CD4-positive, alpha-beta T cell treated with Interleukin-15 for 4 hours (primary cell): Measurements from ENCODE around the gene ACSF3.
"Not testable (repeated sequence)": the region's sequence is repeated elsewhere in the genome, so short reads cannot be mapped to it uniquely, and the experiment has no call there.

Experiments
- DNase-seq: peaks from one replicate; pipeline ENCODE4 v3.0.0-alpha.2; 2020; ENCODE audit warnings: low spot score

The ACSF3 gene

DNA sequence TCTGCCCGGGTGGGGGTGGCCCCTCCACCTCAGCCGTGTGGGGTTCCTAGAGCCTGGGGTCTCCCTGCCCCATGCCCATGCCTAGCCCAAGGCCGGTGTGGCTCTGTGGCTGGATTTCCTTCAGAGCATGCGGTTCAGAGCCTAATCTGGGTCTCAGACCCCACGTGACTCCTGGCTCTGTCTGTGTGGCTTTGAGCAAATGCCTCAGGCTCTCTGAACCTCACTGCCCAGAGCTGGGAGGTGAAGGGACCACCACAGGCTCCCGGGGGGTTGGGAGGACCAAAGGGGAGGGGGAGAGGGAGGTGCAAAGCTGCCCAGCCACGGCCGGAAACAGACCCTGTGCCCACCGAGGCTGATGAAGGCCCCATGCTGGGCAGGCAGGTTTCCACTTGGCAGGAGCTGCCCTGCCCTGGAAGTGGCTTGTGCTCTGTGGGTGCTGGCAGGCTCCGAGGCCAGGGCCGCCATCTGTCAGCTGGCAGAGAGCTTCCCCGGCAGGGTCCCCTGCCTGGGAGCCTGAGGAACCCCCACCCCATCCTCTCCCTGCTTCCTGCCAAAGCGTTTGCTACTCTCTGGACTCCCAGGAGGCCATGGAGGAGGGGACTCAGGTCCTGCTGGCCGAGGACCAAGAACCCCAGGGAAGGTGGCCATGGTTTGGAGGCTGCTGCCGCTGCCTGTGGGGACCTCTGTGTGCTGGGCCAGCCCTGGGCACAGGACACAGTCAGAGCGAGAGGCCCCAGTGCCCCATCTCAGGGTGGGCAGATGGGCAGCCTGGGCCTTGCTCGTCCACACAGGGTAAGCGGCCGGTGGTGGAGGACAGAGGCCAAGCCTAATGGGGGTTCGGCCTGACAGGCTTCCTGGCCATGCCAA is 81.9 kb downstream of the ACSF3 start:
- no peak for DNase-seq

GRCh38 chr16:89176147-89176690 is 82.6 kb downstream of the ACSF3 start:
- DNase-seq: no peak

DNA sequence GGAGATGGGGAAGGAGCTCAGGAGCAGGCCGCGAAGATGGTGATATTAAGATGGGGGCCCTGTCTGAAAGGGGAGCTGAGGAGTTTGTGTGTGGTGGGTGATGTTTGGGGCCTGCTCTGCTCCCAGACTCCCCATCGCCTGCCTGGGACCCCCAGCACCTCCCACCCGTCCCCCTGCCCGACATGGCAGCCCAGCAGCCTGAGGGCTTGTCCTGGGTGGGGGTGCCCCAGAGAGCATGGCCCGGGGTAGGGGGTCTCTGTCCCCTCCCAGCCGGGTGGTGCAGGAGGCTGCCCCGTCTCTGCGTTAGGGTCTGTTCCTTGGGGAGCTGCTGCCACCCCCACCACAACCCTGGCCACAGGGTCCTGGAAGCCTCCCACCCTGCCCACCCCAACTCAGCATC is 83.1 kb downstream of the ACSF3 start:
- DNase-seq: no peak

GRCh38 chr16:89177501-89177900 is 83.8 kb downstream of the ACSF3 start:
- DNase-seq: no peak

DNA sequence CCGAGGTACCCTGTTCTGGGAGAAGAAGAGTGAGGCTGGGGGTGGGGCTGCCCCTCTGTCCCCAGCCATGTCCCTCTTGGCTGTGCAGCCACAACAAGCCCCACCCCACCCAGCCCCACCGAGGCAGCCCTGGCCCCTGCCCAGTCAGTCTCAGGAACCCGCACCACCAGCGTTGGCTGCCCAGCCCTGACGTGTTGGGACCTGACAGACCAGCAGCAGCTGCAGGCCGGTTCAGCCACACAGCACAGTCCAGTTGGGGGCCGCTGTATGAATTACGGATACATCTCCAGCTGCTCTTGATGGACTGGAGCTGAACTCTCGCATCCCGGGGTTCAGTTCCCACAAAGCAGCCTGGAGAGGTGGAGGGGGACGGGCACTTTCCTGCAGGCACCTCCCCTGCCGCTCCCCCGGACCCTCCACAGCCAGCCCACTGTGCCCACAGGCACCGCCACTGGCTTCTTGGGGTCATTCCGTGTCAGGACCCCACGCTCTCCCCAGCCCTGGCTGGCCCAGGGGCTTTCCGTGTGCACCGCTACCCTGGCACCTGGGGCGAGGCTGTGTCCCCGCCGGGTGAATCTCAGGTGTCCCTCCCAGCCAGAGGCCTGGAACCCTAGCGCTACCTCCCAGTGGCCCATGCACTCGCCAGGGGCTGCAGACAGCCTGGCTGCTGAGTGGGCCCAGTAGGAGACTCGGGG is 84.9 kb downstream of the ACSF3 start:
- no peak for DNase-seq

DNA sequence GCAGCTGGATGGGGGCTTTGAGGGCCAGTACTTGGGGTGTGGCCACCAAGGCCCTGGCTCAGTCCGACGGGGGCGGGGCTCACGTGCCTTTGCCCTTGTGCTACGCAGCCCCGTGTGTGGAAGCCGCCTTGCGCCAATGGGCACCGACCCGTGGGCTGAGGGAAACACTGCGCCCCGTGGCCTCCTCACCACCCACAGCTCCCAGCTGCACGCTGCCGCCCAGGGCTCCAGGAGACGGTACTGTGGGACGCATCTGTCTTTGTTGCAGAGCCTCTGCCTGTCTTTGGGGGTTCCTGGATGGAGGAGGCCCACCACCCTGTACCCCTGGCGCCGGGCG is 85.5 kb downstream of the ACSF3 start:
- DNase-seq: no peak

DNA sequence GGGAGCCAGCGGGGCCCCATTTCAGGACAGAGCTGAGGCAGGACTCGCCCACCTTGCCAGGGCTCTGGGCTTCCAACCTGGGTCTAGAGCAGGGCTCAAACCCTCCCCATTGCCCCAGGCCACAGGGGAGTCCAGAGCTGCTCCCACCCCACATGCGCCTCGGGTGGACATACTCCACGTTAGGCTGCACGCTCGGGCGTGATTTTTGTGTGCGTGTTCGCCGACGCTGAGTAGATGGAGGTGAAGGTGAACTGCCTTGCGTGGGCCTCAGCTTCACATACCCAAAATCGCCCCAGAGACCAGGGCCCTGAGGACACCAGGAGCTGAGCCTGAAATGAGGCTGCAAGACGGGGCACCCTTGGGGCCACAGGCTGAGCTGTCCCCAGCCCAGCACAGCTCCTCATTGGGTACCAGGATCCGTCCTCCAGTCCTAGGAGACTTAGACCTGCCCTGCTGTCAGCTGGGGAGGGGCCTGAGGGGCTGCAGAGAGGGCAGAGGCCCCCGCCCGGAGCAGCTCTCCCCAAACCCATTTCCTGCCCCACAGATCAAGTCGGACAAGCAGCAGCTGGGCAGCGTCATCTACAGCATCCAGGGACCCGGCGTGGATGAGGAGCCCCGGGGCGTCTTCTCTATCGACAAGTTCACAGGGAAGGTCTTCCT is 86.1 kb downstream of the ACSF3 start:
- no peak for DNase-seq

- no peak for DNase-seq
These were observed 89.8 kb downstream of the ACSF3 start for GRCh38 chr16:89183463-89183862.

GRCh38 chr16:89183975-89184676 is 90.5 kb downstream of the ACSF3 start:
- DNase-seq: no peak

DNA sequence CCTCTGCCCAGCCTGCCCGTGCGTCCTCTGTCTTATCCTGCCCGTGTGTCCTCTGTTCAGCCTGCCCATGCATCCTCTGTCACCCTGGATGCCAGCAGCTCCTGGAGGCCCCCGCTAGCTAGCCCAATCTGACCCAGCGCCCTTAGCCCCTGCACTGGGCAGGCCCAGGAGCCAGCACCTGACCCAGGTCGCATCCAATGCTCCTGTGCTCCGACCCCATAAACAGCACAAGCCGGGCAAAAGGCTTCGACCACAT is 91.0 kb downstream of the ACSF3 start:
- no peak for DNase-seq

GRCh38 chr16:89184933-89185794 is 91.5 kb downstream of the ACSF3 start:
- no peak for DNase-seq

DNA sequence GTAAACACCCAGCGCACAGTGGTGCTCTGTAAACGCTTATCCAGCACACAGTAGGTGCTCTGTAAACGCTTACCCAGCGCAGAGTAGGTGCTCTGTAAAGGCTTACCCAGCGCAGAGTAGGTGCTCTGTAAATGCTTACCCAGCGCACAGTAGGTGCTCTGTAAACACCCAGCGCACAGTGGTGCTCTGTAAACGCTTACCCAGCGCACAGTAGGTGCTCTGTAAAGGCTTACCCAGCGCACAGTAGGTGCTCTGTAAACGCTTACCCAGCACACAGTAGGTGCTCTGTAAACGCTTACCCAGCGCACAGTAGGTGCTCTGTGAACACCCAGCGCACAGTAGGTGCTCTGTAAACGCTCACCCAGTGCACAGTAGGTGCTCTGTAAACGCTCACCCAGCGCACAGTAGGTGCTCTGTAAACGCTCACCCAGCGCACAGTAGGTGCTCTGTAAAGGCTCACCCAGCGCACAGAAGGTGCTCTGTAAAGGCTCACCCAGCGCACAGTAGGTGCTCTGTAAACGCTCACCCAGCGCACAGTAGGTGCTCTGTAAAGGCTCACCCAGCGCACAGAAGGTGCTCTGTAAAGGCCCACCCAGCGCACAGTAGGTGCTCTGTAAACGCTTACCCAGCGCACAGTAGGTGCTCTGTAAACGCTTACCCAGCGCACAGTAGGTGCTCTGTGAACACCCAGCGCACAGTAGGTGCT is 92.4 kb downstream of the ACSF3 start:
- not testable (repeated sequence) for DNase-seq

DNA sequence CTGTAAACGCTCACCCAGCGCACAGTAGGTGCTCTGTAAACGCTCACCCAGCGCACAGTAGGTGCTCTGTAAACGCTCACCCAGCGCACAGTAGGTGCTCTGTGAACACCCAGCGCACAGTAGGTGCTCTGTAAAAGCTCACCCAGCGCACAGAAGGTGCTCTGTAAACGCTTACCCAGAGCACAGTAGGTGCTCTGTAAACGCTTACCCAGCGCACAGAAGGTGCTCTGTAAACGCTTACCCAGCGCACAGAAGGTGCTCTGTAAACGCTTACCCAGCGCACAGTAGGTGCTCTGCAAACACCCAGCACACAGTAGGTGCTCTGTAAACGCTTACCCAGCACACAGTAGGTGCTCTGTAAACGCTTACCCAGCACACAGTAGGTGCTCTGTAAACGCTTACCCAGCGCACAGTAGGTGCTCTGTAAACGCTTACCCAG is 93.0 kb downstream of the ACSF3 start:
- not testable (repeated sequence) for DNase-seq

GRCh38 chr16:89187032-89187769 is 93.5 kb downstream of the ACSF3 start:
- no peak for DNase-seq

GRCh38 chr16:89187770-89188392 is 94.2 kb downstream of the ACSF3 start:
- no peak for DNase-seq

- not testable (repeated sequence) for DNase-seq
These were observed 95.1 kb downstream of the ACSF3 start for GRCh38 chr16:89188471-89189357.

GRCh38 chr16:89189358-89190025 is 95.8 kb downstream of the ACSF3 start:
- no peak for DNase-seq
